AG20443 (cell line): ENCODE results near the gene MAPK13.
"Not testable (repeated sequence)": the region's sequence is repeated elsewhere in the genome, so short reads cannot be mapped to it uniquely, and the experiment has no call there.

ENCODE experiments used
- DNase-seq: peaks from one replicate; pipeline ENCODE4 v3.0.0; 2012; ENCODE audit warnings: low spot score, mixed read lengths

The MAPK13 gene

GRCh38 chr6:36129941-36130666, at the start of gene MAPK13:
TSS of gene MAPK13 (plus strand) at chr6:36130513. CDS start at chr6:36130583, 70 bp downstream.
- peak; percentile 30 for DNase-seq

- no peak for DNase-seq
These were observed 48.0 kb upstream of the MAPK13 start for GRCh38 chr6:36082318-36082717.

DNA sequence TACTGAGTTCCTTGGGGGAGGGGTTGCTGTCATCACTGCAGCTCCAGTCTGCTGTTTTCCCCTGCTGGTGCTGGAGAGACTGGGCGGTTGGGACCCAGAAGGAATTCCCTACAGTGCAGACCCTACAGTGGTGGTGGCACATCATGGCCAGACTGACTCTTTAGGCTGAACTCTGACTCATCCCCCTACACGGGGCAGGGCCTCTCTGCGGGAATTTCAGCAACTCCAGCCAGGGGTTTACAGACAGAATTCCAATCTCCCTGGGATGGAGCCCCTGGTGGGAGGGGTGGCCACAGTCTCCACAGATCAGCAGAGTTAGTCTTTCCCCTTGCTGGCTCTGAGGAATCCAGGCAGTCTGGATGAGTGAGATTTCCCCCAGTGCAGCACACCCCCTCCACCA, 46.9 kb upstream of the MAPK13 start:
- DNase-seq: no peak

DNA sequence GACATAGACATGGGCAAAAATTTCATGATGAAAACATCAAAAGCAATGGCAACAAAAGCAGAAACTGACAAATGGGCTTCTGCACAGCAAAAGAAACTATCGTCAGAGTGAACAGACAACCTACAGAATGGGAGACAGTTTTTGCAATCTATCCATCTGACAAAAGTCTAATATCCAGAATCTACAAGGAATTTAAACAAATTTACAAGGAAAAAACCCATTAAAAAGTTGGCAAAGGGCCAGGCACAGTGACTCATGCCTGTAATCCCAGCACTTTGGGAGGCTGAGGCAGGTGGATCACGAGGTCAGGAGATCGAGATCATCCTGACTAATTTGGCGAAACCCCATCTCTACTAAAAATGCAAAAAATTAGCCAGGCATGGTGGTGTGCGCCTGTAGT, 42.1 kb upstream of the MAPK13 start:
- not testable (repeated sequence) for DNase-seq

DNA sequence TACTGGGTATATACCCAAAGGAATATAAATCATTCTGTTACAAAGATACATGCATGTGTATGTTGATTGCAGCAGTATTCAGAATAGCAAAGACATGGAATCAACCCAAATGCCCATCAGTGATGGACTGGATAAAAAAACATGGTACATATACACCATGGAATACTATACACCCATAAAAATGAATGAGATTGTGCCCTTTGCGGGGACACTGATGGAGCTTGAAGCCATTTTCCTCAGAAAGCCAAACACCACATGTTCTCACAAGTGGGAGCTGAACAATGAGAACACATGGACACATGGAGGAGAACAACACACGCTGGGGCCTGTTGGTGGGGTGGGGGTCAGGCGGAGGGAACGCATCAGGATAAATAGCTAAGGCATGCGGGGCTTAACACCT, 41.3 kb upstream of the MAPK13 start:
- no peak for DNase-seq

GRCh38 chr6:36094238-36094637, 36.1 kb upstream of the MAPK13 start:
- no peak for DNase-seq

DNA sequence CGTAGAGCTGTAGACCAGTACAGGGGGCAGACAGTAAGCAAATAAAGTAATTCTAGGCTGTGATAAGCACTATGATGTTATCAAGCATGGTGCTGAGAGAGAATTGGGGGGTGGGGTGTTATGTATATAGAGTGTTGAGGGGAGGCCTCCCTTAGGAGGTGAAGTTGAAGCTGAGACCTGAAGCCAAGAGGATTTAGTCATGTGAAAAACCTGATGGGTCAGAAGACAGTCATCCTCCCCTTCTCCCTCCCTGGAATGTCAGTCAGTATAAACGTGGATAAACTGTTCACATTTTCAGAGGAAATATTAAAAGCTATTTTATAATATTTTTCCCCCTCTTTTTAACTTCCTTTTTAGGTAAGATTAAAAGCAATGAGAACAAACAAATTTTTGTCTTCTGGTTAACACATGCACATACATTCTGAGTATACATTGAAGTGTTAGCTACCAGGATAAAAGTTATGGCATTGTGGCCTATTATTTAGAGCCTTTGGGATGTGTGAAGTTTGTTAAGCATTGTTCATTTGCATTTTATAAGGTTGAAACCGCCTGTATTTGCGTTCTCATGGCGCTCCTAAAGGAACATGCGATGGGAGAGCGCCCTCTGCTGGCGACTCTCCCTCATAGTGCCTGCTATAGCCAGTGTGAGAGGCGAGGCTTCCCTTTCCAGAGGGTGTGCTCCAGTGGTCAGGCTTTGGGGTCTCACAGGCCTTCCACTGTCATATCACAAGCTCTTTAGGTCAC, 35.4 kb upstream of the MAPK13 start:
- DNase-seq: peak; percentile 84

DNA sequence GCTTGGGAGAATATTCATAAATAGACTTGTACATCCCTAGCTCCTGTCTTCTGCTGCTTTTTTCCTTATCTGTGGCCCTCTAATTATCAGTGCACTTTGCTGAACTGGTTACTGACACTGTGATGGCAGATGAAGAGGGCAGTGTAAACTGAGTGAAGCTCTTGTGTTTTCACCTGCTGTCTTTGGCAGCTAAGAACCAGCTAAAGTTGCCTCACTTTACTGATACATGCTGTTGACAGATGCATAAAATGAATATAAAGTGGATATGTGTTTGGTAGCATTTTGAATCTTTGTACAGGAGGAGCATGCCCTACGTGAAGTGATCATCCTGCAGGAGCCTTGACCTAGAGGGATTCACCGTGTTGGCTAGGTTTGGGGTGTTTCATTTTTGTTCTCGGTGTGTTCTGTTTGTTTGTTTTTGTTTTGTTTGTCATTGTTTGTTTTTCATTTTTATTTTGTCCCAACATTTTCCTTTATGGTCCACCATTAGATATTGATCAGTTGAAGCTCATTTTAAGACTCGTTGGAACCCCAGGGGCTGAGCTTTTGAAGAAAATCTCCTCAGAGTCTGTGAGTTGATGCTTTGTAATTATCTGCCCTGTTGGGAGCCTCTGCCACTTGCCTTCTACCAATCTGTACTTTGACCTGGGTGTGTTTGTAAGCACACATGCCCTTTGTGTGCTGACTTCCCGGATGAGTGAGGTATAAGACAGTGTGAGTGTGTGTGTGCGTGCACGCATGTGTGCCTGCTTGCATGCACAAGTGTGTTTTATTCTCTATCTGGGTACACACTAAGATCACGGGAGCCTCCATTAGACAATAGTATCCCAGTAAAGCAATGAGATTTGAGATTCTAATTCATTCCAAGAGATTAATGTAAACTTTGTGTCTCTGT, 34.6 kb upstream of the MAPK13 start:
- no peak for DNase-seq

- no peak for DNase-seq
These were observed 31.9 kb upstream of the MAPK13 start for GRCh38 chr6:36098253-36098919.

GRCh38 chr6:36098920-36099647, 31.2 kb upstream of the MAPK13 start:
- no peak for DNase-seq

DNA sequence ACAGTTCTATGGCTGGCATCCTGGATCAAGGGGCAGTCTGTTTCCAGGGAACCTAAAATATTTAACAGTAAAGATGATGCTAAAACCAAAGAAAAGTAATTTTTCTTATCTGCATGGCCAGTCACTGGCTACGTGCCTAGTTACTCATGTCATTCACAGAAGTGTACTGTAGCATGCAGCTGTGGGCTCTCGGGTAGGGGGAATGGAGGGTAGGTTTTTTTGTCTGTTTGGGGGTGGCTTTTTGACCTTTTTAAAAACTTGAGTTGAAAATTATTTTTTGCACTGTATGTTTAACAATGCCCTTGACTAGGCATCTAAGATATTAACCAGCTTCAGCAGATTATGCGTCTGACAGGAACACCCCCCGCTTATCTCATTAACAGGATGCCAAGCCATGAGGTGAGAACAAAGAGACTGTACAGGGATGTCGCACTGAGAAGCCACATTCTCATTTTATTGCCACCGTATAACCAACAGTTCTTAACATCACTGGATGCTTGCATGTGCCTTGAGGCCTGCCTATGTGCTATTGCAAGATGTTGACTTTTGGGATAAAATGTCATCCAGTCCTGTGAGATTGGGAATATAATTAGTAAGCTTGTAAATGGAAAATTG, 30.3 kb upstream of the MAPK13 start:
- DNase-seq: no peak

DNA sequence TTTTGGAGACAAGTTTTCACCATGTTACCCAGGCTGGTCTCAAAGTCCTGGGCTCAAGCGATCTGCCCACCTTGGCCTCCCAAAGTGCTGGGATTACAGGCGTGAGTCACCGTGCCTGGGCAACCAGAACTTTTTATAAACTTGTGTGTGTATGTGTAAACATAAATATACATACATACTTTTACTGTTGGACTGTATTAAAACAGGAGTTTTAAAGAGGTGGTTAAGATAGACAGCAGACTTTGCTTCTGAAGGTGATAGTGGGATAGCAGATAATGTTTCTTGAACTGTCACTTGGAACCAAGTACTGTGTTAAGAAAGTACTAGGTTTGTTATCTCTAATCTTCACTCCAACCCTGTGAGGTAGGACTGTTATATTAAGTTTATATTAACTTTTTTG, 28.6 kb upstream of the MAPK13 start:
- no peak for DNase-seq

GRCh38 chr6:36102853-36103252, 27.5 kb upstream of the MAPK13 start:
- DNase-seq: no peak

- peak; percentile 48 for DNase-seq
These were observed 25.5 kb upstream of the MAPK13 start for GRCh38 chr6:36104836-36105235.

DNA sequence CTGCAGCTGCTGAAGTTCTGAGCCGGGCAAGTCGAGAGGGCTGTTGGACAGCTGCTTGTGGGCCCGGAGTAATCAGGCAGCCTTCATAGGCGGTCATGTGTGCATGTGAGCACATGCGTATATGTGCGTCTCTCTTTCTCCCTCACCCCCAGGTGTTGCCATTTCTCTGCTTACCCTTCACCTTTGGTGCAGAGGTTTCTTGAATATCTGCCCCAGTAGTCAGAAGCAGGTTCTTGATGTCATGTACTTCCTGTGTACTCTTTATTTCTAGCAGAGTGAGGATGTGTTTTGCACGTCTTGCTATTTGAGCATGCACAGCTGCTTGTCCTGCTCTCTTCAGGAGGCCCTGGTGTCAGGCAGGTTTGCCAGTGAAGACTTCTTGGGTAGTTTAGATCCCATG, 21.2 kb upstream of the MAPK13 start:
- no peak for DNase-seq

DNA sequence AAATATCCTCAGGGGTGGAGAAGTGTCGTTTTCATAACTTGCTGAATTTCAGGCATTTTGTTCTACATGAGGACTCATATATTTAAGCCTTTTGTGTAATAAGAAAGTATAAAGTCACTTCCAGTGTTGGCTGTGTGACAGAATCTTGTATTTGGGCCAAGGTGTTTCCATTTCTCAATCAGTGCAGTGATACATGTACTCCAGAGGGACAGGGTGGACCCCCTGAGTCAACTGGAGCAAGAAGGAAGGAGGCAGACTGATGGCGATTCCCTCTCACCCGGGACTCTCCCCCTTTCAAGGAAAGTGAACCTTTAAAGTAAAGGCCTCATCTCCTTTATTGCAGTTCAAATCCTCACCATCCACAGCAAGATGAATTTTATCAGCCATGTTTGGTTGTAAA, 20.3 kb upstream of the MAPK13 start:
- DNase-seq: no peak

GRCh38 chr6:36110863-36111262, 19.4 kb upstream of the MAPK13 start:
- DNase-seq: no peak

- no peak for DNase-seq
These were observed 18.8 kb upstream of the MAPK13 start for GRCh38 chr6:36111526-36111925.

DNA sequence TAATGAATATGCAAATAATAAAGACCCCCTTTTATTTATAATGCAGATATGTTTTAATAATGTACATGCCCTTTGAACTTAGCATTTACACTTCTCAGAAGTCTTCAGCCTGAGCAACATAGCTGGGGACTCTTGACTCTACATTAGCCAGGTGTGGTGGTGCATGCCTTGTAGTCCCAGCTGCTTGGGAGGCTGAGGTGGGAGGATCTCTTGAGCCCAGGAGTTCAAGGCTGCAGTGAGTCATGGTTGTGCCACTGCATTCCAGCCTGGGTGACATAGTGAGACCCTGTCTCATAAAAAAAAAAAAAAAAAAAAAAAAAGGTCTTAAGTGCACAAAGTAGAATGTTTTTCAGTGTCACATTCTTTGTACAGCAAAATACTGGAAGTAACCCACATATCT, 17.3 kb upstream of the MAPK13 start:
- no peak for DNase-seq

DNA sequence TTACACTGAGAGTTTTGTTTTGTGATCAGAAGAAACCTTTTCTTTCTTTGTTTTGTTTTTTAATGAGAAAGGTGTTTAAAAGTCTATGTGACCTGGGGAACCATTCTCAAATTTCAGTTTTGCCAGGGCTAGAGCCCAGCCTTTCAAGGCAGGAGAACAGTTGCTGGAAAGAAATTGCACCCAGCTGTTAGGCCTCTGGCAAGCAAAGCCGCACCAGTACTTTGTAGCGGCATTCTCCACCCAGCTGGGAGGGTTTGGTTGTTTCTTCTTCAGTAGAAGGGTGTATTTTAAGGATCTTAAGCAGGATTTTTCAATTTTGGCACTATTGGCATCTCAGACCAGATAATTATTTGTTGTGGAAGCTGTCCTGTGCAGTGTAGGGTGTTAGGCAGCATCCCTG, 16.6 kb upstream of the MAPK13 start:
- DNase-seq: no peak
